GM19438 (cell line): ENCODE measurements around the gene FBXL7.

Experiments used
- ATAC-seq: cut with Tn5 transposase; IDR thresholded peaks from one replicate; pipeline ENCODE4 v1.9.1; 2021; ENCODE audit warnings: low read depth; ENCODE audit not compliant: unreplicated experiment

FBXL7 gene

GRCh38 chr5:15966651-15967050, 466.7 kb downstream of the FBXL7 start:
- no peak for ATAC-seq

- ATAC-seq, result no peak
Observed at GRCh38 chr5:15968993-15969392, 469.0 kb downstream of the FBXL7 start.

- no peak for ATAC-seq
Observed at GRCh38 chr5:15977851-15978250, 477.9 kb downstream of the FBXL7 start.

- ATAC-seq, result no peak
Observed at GRCh38 chr5:15980835-15981234, 480.9 kb downstream of the FBXL7 start.

- ATAC-seq, result no peak
Observed at GRCh38 chr5:15983392-15983791, 483.4 kb downstream of the FBXL7 start.
